Tibial nerve (tissue), 4 donors: ENCODE data around the gene IL17RD.

Experiments used
- EP300 ChIP-seq, 2 donors: sonication (generic); formaldehyde crosslinking; IDR thresholded peaks; one replicate each; pipeline ENCODE4 v1.6.1; 2017; ENCODE audit warnings: antibody characterized with exemption in 2 of 2, mild to moderate bottlenecking in 1 of 2
- TF ChIP-seq, protein P1 (sequence below), 5 experiments: fragments of 200-600 bp in 3 of 5; fragments of 450-650 bp in 2 of 5; sonication (generic) in 3 of 5; IDR thresholded peaks; one replicate each; pipeline ENCODE4 v1.5.1; 2016 to 2019; ENCODE audit warnings: antibody characterized with exemption in 5 of 5, mild to moderate bottlenecking in 3 of 5, moderate library complexity in 2 of 5

DNA sequence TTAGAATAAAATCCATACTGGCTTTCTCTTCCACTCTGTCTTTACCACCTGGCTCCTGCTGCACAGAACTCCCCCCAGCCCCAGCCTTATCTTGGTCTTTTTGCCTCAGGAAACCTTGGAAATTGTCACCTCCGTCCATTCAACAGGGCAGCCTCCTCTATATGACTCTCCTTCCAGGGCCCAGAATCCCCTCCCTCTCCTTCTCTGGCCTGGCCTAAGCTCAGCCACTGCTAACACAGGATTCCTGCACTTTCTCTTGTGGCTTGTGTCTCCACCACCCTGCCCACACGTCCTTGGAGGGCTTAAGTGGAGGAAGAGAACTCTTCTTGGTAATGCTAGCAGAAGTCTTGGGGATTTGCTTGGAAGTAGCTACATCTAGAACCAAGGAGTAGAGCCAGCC lies 1.5 kb upstream of the IL17RD start:
- no peak for TF ChIP-seq EP300 (IDR thresholded peaks at IDR 0.05)
- TF ChIP-seq, protein P1, sequence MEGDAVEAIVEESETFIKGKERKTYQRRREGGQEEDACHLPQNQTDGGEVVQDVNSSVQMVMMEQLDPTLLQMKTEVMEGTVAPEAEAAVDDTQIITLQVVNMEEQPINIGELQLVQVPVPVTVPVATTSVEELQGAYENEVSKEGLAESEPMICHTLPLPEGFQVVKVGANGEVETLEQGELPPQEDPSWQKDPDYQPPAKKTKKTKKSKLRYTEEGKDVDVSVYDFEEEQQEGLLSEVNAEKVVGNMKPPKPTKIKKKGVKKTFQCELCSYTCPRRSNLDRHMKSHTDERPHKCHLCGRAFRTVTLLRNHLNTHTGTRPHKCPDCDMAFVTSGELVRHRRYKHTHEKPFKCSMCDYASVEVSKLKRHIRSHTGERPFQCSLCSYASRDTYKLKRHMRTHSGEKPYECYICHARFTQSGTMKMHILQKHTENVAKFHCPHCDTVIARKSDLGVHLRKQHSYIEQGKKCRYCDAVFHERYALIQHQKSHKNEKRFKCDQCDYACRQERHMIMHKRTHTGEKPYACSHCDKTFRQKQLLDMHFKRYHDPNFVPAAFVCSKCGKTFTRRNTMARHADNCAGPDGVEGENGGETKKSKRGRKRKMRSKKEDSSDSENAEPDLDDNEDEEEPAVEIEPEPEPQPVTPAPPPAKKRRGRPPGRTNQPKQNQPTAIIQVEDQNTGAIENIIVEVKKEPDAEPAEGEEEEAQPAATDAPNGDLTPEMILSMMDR (IDR thresholded peaks at IDR 0.05) = no peak
